BLaER1 treated with 17β-estradiol and CSF1 and Interleukin-3, amounts not matched to agents 10 nM and 100 nM (cell line): ENCODE data around the gene AKR1C3.

Source experiments
- H3K27ac ChIP-seq, 11 experiments: shearing (Covaris generic); formaldehyde crosslinking; 2 replicates each; pipeline ENCODE4 v1.8.1; 2022
- H3K27me3 ChIP-seq, 11 experiments: shearing (Covaris generic); formaldehyde crosslinking; 2 replicates each; pipeline ENCODE4 v1.8.1; 2022
- H3K36me3 ChIP-seq, 11 experiments: shearing (Covaris generic); formaldehyde crosslinking; 2 replicates each; pipeline ENCODE4 v1.8.1; 2022
- H3K4me1 ChIP-seq, 10 experiments: shearing (Covaris generic); formaldehyde crosslinking; 2 replicates each; pipeline ENCODE4 v1.8.1; 2022
- H3K4me2 ChIP-seq, 11 experiments: shearing (Covaris generic); formaldehyde crosslinking; 2 replicates each; pipeline ENCODE4 v1.8.1; 2022
- H3K4me3 ChIP-seq, 10 experiments: shearing (Covaris generic); formaldehyde crosslinking; 2 replicates each; pipeline ENCODE4 v1.8.1; 2022
- H3K9ac ChIP-seq, 11 experiments: shearing (Covaris generic); formaldehyde crosslinking; 2 replicates each; pipeline ENCODE4 v1.8.1; 2022
- H3K9me3 ChIP-seq, 11 experiments: shearing (Covaris generic); formaldehyde crosslinking; replicated peaks in 1 of 11; 2 replicates each; pipeline ENCODE4 v1.8.1; 2022
- H4K20me1 ChIP-seq, 11 experiments: shearing (Covaris generic); formaldehyde crosslinking; 2 replicates each; pipeline ENCODE4 v1.8.1; 2022
- Cebpa-rat ChIP-seq, 11 experiments: shearing (Covaris generic); IDR thresholded peaks; 2 replicates each; pipeline ENCODE4 v1.8.1; 2022

AKR1C3 gene

DNA sequence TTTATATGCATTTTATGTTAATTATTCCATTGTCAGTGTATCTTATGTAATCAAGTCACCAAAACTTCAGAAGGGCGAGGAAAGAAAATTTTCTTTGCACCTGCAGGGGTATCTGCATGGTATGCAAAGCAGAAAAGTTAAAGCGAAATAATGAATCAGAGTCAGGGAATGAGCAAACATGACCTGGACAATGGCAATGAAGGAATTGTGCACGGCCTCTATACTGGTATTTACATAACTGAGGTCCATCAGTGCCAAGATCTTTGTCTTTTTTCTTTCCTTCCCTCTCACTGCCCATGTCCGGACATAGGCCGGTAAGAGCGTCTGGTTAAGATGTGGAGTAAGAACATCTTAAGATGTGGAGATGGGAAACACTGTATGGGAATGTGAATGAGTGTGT is 14.4 kb upstream of the AKR1C3 start:
- H3K27me3 ChIP-seq, result no peaks in the 10 kb centered on the region
- H3K4me2 ChIP-seq, result no peak overlapping the region
- no peak overlapping the region for H3K9ac ChIP-seq
- H3K4me1 ChIP-seq, result no peaks in the 10 kb centered on the region
- no peaks in the 10 kb centered on the region for H3K36me3 ChIP-seq
- no peaks in the 10 kb centered on the region for H3K9me3 ChIP-seq
- no peak overlapping the region for H3K27ac ChIP-seq
- no peaks in the 10 kb centered on the region for H4K20me1 ChIP-seq
- H3K4me3 ChIP-seq, result no peak overlapping the region
- no peak for TF ChIP-seq Cebpa-rat (IDR thresholded peaks at IDR 0.05)

- Histone ChIP-seq H3K9ac (no peak overlapping the region), H3K9me3 (no peaks in the 10 kb centered on the region), H4K20me1 (no peaks in the 10 kb centered on the region), H3K27ac (no peak overlapping the region), H3K27me3 (no peaks in the 10 kb centered on the region), H3K4me2 (no peak overlapping the region), H3K36me3 (no peaks in the 10 kb centered on the region), H3K4me3 (no peak overlapping the region), H3K4me1 (no peaks in the 10 kb centered on the region)
- TF ChIP-seq Cebpa-rat (IDR thresholded peaks at IDR 0.05), result no peak
Observed at GRCh38 chr10:5081091-5081490, 13.1 kb upstream of the AKR1C3 start.

DNA sequence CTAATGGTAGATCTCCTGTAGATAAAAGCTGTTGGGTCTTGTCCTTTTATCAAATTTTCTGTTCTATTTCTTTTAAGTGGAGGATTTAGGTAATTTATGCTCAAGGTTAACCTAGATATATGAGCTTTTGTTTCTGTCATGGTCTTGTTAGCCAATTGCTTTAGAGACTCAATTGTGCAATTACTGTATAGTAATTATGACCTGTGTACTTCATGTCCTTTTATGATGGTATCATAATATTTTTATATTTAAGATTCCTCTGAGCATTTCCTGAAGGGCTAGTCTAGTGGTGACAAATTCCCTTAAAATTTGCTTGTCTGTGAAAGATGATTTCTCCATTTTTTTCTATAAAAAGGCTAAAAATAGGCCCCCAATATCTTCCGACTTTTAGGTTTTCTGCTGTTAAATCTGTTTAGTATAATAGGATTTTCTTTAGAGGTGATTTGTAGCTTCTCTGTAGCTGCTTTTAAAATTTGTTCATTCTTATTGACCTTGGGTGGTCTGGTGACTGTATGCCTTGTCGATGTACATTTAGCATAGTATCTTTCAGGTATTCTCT is 5.4 kb upstream of the AKR1C3 start:
- TF ChIP-seq Cebpa-rat (IDR thresholded peaks at IDR 0.05), result no peak
- H3K27me3 ChIP-seq, result no peaks in the 10 kb centered on the region
- H3K27ac ChIP-seq, result no peak overlapping the region
- H3K4me2 ChIP-seq, result no peak overlapping the region
- no peaks in the 10 kb centered on the region for H3K4me1 ChIP-seq
- H3K4me3 ChIP-seq, result no peak overlapping the region
- peaks cover 0 to 19% (median 7%) of the 10 kb centered on the region in 11 experiments; a peak in 12 of 22 replicates for H3K9me3 ChIP-seq
- H3K36me3 ChIP-seq, result no peaks in the 10 kb centered on the region
- no peaks in the 10 kb centered on the region for H4K20me1 ChIP-seq
- no peak overlapping the region for H3K9ac ChIP-seq

DNA sequence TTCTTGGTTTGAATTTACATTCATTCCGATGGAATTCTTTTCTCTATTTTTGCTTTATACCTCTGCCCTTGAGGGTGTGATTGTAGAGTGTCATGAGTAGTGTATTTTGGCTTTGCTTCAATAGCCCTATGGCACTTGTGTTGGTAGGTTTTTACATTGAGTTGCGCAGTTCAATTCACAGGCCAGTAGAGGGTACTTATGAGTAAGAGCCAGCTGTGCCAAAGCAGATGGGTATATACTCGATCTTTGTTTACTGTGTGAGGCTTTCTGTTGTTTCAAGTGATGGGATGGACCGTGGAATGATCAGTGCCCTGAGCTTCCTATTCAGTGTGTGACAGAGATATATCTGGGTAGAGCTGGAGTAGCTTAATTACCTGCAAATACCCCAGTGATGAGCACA is 4.3 kb upstream of the AKR1C3 start:
- Histone ChIP-seq H4K20me1 (no peaks in the 10 kb centered on the region), H3K9me3 (peaks cover 0 to 19% (median 7%) of the 10 kb centered on the region in 11 experiments; a peak in 12 of 22 replicates), H3K4me2 (no peak overlapping the region), H3K4me3 (no peak overlapping the region), H3K9ac (no peak overlapping the region), H3K4me1 (peaks cover 0 to 9% (median 7%) of the 10 kb centered on the region in 10 experiments; a peak in 13 of 20 replicates), H3K36me3 (no peaks in the 10 kb centered on the region), H3K27me3 (no peaks in the 10 kb centered on the region), H3K27ac (no peak overlapping the region)
- no peak for TF ChIP-seq Cebpa-rat (IDR thresholded peaks at IDR 0.05)

DNA sequence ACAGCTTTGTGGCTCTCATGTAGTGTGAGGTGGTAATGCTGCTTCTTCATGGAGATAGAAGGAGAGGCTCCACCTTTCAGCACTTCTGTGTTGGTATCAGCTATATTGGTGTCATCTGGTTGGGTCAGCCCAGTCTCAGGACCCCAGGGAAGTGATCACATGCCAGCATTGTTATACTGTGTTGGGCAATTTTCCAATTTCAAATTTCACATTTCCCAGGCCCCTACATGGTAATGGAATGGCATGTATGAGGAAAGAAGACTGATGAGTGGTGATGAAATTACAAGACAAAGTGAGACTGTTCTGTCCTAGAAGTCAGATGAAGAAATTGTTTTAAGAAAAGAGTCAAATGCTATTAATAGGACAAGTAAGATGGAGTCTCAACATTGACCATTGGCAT is 3.7 kb upstream of the AKR1C3 start:
- Histone ChIP-seq H3K4me1 (peaks cover 0 to 12% (median 8%) of the 10 kb centered on the region in 10 experiments; a peak in 13 of 20 replicates), H3K9me3 (peaks cover 0 to 19% (median 7%) of the 10 kb centered on the region in 11 experiments; a peak in 12 of 22 replicates), H3K27me3 (no peaks in the 10 kb centered on the region), H3K27ac (no peak overlapping the region), H3K4me3 (no peak overlapping the region), H3K9ac (no peak overlapping the region), H3K4me2 (no peak overlapping the region), H4K20me1 (no peaks in the 10 kb centered on the region), H3K36me3 (no peaks in the 10 kb centered on the region)
- no peak for TF ChIP-seq Cebpa-rat (IDR thresholded peaks at IDR 0.05)

GRCh38 chr10:5091196-5091595 is 3.0 kb upstream of the AKR1C3 start:
- H3K9ac ChIP-seq, result no peak overlapping the region
- no peak for TF ChIP-seq Cebpa-rat (IDR thresholded peaks at IDR 0.05)
- peaks cover 0 to 19% (median 7%) of the 10 kb centered on the region in 11 experiments; a peak in 12 of 22 replicates for H3K9me3 ChIP-seq
- no peak overlapping the region for H3K4me3 ChIP-seq
- H3K4me2 ChIP-seq, result no peak overlapping the region
- peaks cover 0 to 12% (median 8%) of the 10 kb centered on the region in 10 experiments; a peak in 13 of 20 replicates for H3K4me1 ChIP-seq
- no peaks in the 10 kb centered on the region for H4K20me1 ChIP-seq
- H3K36me3 ChIP-seq, result no peaks in the 10 kb centered on the region
- H3K27ac ChIP-seq, result no peak overlapping the region
- H3K27me3 ChIP-seq, result no peaks in the 10 kb centered on the region

- no peak for TF ChIP-seq Cebpa-rat (IDR thresholded peaks at IDR 0.05)
- Histone ChIP-seq H3K9me3 (peaks cover 0 to 19% (median 7%) of the 10 kb centered on the region in 11 experiments; a peak in 12 of 22 replicates), H3K36me3 (no peaks in the 10 kb centered on the region), H3K4me1 (peaks cover 0 to 12% (median 8%) of the 10 kb centered on the region in 10 experiments; a peak in 13 of 20 replicates), H3K9ac (no peak overlapping the region), H3K4me3 (no peak overlapping the region), H3K27me3 (no peaks in the 10 kb centered on the region), H3K27ac (no peak overlapping the region), H3K4me2 (no peak overlapping the region), H4K20me1 (no peaks in the 10 kb centered on the region)
Observed at GRCh38 chr10:5092375-5092774, 1.8 kb upstream of the AKR1C3 start.

- Histone ChIP-seq H4K20me1 (no peaks in the 10 kb centered on the region), H3K9me3 (peaks cover 0 to 19% (median 7%) of the 10 kb centered on the region in 11 experiments; a peak in 12 of 22 replicates), H3K4me1 (peaks cover 0 to 12% (median 8%) of the 10 kb centered on the region in 10 experiments; a peak in 13 of 20 replicates), H3K36me3 (no peaks in the 10 kb centered on the region), H3K4me3 (no peak overlapping the region), H3K9ac (no peak overlapping the region), H3K27me3 (no peaks in the 10 kb centered on the region), H3K27ac (no peak overlapping the region), H3K4me2 (no peak overlapping the region)
- no peak for TF ChIP-seq Cebpa-rat (IDR thresholded peaks at IDR 0.05)
Observed at GRCh38 chr10:5092848-5093790, 1.1 kb upstream of the AKR1C3 start.

DNA sequence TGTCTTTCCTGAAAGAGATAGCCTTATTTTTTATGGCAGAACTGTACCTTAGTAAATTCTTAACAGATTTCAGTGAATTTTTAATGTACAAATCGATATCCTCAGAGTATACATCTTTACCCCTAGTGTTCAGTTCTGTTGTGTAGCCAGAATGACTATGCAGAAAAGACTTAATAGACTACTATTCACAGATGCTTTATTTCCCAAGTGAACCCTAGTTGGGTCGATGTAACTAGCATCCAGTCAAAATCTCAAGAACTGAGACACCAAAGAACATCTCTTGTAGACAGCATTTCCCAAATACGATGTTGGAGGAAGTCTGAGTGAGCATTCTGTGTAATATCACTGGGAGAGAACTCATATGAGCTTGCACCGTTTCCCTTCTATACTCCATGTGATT is 1.5 kb downstream of the AKR1C3 start:
- peaks cover 0 to 7% (median 0%) of the 10 kb centered on the region in 11 experiments; a peak in 7 of 22 replicates for H3K9me3 ChIP-seq
- H3K4me1 ChIP-seq, result peaks cover 0 to 12% (median 8%) of the 10 kb centered on the region in 10 experiments; a peak in 13 of 20 replicates
- H3K27ac ChIP-seq, result no peak overlapping the region
- no peak overlapping the region for H3K4me3 ChIP-seq
- no peaks in the 10 kb centered on the region for H3K36me3 ChIP-seq
- H4K20me1 ChIP-seq, result no peaks in the 10 kb centered on the region
- H3K27me3 ChIP-seq, result no peaks in the 10 kb centered on the region
- TF ChIP-seq Cebpa-rat (IDR thresholded peaks at IDR 0.05), result no peak
- H3K9ac ChIP-seq, result no peak overlapping the region
- H3K4me2 ChIP-seq, result no peak overlapping the region; a peak in 2 of 22 replicates
